GM18520 (cell line): ENCODE data around the gene SFPQ.
"Not testable (repeated sequence)": the region's sequence is repeated elsewhere in the genome, so short reads cannot be mapped to it uniquely, and the experiment has no call there.

Experiments
- ATAC-seq: cut with Tn5 transposase; IDR thresholded peaks from one replicate; pipeline ENCODE4 v1.9.1; 2021; ENCODE audit not compliant: unreplicated experiment

Gene SFPQ

DNA sequence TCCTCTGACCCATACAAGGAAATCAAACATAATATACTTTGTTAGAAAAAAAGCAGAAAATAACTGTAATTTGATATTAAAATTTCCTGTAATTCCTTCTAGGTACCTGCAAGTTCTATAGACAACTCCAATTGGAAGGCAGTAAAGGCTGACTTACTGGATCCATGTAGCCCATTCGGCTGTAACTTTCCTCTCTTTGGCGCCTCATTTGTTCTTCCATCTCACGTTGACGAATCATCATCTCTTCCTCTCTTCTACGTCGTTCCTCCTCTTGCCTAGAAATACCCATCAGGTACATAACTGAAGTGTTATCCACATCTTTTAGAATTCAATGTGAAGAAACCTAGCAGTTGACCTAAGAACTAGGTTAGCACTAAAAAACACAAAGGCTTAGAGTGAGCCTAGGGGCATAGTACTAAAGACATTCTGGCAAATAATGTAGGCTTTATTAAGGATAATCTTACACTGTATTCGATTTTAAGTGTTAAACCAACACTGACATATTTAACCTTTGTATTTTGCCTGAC, 5.1 kb downstream of the SFPQ start:
- no peak for ATAC-seq

DNA sequence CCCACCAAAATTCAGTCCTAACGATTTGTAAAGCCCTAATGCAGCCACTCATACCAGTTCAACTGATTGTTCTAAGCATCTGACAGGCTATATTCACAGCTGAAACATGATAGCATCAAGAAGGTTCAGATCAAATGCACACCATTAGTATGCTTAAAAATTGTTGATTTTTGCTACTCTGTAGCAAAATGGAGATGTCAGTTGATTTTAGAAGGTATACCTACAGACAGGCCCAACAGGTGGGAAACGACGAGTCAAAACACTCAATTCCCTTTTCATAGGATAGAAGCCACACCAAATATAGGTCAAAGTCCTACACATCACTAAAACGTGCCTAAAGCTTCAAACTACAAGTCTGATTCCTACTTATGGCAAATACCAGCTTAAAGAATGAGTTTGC, 6.7 kb downstream of the SFPQ start:
- no peak for ATAC-seq

DNA sequence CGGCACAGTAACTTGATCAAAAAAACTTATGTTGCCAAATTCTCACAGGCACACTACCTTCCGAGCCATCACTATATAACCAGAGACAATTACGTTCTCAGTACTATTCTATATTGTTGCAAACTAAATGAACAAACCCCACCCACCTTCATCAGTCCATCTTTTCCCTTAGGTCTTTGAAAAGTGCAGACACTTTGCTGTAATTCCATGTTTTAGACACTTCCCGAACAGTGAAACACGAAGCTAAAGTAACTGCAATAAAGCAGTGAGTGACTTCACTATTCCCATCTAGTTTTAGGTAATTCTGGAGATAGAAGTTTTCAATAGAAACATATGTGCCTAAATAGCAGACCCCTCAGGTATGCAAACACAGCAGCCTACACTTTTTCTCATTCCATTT, 7.7 kb downstream of the SFPQ start:
- ATAC-seq: no peak

DNA sequence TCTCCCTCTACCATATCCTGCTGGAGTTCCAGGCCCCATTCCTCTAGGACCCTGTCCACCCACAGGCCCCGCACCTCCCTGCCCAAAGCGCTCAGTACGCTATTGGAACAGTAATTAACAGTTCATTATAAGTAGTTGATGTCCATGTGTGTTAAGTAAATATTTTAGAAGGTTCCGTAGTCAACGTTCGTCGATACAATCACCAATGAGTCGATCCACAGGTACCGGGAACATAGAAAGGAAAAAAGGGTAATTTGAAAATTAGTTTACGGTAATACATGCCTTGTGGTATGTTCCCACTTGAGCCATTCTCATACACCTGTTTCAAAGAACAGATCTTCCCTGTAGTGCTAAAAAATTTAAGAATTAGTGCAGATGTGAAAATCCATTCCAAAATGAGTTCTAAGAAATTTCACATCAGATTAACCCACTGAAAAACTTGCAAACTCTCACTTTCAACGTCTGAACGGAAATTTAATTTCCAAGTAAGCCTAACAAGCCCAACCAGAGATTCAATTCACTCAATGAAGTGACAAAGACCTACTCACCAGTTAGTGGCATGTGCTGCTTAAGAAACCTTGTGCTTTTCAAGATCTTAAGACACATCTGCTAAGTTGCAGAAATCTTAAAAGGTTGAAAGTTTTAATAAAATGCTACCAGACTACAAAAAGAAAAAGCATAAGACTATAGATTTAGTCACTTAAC, 8.3 kb downstream of the SFPQ start:
- ATAC-seq: no peak

DNA sequence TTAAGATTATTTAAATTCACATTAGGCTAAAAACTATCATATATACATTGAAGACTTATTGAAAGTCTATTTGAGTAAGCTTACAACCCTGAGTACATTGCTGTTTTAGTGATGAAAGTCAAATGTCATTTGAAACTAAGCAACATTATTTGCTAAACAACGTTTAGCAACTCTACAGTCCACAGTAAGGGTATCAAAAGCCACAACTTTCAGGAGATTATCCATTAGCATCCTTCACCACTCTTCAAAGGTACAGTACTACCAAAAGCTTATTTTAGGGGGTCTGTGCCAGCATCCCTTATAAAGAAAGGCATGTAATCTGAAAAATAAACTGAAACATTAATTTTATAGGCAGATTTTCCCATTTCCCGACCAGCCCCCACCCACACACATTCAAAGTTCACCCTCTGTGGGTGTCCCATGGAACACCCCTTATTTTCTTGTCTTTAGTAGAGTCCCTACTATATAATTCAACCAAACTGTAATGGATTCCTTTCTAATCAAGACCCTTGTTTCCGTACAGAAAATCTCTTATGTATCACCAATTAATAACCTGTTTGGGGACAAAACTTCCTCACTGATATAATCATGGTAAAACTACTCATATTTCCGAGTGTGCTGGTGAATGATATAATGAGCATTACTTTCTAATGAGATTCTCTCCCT, 11.0 kb downstream of the SFPQ start:
- ATAC-seq: no peak

DNA sequence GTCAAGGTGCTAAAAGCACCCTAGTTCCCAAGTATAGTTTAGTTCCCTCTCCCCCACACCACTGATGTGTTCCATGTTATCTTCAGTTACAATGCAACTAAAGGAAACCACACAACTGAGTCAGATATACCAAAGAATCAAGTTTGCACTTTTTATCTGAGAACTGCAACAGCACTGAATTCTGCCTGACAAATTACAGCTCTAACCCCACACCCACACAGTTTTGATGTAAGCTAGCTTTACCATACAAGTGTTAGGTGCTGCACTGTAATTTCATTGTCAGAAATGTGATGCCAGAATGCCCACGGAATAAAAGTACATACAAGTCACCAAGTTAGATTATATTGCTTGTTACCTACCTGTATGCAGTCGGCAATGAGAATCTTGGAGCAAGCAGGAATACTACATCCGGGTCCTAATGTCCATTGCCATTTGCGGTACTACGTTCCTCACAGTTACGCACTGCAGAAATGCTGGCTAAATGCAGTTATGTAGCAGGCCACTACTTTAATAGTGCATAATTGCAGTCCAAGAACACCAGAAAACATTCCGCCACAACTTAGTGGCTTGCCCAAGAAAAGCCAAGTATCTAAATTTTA, 12.1 kb downstream of the SFPQ start:
- no peak for ATAC-seq

DNA sequence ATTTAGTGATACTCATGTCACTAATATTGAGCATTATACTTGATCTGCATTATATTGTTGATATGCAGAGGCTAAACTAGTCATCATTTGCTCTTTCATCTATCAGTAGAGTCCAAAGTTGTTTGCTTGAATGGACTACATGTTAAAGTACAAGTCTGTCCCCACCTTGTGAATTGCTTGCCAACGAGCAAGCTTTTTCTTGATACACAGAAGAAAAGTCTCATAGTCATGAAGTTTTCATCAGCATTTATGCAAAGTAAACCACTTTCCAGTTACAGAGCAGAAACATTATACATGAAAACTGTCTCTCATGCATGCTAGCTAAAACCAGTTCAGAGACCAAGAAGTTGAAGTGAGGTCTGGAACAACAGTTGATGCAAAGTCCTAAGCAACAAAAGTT, 13.0 kb downstream of the SFPQ start:
- ATAC-seq: no peak

DNA sequence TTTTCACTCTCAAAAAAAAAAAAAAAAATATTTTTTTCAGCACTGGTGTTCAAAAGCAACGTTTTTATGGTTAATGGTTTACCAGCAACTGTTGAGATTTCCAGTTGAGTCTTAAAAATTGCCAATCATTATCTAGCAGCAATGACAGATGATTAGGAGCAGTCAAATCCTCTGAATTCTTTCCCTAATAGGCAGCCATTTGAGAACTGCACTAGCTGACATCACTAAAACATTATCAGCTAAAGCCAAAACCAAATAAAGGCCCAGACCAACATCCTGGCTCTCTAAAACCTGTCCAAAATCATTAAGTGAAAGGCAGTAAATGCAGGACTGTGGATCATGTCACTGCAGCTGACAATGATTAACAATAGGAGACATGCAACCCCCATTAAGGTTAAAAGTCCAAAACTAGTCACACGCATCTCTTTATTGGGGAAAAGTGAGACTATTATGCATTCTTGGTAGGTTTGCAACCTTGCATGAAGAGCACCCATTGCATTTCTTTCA, 14.0 kb downstream of the SFPQ start:
- ATAC-seq: no peak

DNA sequence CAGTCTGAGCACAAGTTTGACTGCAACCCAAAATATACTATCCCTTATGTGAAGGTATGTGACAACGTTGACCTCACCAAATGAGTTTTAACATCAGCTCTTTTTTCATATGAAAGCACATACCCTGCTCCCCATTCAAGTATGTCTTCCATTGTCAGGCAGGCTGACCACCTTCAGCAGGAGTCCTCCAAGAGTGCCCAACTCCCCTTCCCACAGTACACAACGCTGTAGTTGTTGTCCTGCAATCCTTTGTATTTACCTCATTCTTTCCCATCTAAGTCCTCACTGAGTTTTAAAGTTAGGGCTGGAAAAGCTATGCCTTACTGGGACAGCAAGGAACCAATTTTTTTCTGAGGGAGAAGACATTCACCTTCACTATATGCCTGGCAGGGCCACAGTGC, 14.7 kb downstream of the SFPQ start:
- ATAC-seq: no peak

DNA sequence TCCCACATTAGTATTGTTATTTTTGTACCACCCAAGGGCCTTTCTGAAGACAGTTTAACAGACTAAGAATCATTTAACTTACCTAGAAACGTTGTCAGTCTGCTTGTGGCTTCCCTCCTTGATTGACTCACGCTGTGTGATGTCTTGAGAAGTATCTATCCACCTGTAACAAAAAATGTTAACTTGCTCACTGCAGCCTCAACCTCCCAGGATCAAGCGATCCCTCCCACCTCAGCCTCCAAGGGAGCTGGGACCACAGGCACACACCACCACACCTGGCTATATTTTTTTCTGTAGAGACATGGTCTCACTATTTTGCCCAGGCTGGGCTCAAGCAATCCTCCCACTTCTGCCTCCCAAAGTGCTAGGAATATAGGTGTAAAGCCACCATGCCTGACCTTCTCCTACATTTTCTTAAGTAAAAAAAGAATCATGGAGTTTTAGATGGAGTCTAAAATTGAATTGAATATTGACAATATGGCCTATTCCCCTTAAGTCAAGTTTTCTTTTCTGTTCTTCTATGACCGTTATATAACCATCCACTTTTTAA, 15.6 kb downstream of the SFPQ start:
- no peak for ATAC-seq

DNA sequence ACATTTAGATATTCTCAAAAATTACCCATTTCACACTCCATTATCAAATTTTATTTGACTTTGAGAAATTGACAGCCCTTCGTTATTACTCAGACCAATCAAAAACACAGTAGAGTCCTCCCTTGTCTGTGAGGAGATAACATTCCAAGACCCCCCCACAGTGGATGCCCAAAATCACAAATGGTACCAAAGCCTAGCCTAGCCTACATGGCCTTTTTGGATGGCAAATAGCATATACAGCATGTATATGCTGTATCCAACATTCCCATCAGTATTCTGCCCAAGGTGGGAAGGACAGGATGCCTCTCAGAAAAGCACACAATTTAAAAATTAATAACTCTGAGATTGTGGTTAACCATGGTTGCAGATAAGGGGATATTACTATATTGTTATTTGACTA, 17.3 kb downstream of the SFPQ start:
- no peak for ATAC-seq

DNA sequence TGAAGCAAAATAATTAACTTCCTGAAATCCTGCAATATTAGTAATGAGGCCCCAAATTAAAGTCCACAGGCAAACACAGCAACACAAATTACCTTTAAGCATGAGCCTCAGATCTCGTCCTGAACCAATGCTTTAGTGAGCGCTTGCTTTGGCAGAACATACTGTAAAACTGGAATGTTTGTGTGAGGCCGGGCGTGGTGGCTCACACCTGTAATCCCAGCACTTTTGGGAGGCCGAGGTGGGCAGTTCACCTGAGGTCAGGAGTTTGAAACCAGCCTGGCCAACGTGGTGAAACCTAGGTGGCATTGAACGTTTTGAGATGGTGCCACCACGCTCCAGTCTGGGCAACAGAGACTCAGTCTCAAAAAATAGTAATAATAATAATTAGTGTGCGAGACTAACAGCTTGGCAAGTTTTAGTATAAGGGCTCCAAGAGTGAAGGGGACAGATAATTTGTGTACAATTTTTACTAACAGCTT, 17.8 kb downstream of the SFPQ start:
- no peak for ATAC-seq

DNA sequence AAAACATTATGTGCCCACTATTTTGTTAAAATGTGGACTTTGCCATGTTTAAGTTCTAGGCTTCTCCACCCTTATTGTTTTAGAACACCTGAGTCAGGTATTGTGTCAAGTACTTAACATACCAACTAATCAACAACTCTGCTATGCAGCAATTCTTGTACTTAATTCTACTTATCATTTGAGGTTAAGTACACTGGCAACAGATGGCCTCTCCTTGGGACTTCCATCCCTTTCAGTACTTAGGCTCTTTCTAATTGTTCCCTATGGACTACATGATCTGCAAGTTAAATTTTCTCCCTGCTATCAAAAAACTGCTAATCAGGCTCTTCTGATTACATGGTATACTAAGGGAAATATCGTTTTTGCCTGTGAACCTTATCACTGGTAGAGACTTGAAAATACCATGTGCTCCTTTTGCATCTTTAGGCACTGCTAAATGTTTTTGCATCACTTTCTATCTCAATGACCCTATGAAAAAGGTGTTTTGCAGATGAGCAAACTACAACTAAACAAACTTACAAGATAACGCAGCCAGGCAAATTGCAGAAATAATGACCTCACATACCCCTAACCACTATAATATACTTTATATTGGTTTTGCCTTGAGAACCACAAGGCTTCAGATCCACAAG, 18.9 kb downstream of the SFPQ start:
- no peak for ATAC-seq

DNA sequence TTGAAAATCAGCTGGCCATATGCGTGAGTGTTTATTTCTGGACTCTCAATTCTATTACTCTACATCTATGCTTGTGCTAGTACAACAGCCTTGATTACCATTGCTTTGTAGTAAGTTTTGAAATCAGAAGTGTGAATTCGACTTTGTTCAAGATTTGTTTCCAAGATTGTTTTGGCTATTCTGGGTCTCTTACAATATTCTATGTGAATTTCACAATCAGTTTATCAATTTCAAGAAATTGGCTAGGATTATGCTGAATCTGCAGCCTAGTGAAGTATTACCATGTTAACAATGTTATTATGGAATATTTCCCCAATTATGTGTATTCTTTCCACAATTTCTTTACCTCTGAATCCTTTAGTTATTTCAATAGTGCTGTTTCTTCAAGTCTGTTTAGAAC, 19.5 kb downstream of the SFPQ start:
- ATAC-seq: no peak

DNA sequence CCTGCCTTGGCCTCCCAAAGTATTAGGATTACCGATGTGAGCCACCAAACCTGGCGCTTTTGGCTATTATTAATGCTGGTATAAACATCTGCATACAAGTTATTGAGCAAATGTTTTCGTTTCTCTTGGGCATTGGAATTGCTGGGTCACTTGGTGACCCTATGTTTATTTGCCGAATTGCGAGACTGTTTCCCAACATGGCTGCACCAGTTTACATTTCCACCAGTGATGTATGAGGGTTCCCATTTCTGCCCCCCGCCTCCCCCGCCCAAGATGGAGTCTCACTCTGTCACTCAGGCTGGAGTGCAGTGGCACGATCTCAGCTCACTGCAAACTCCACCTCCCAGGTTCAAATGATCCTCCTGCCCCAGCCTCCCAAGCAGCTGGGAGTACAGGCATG, 20.9 kb downstream of the SFPQ start:
- no peak for ATAC-seq

DNA sequence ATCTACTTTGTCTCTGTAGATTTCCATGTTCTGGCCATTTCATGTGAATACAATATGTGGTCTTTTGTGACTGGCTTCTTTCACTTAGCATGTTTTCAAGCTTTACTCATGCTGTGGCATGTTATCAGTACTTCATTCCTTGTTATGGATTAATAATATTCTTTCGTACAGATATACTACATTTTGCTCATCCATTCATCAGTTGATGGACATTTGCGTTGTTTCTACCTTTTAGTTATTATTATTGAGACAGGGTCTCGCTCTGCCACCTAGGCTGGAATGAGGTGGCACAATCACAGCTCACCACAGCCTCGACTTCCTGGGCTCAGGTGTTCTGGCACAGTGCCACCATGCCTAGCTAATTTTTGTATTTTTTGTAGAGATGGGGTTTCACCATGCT, 21.4 kb downstream of the SFPQ start:
- no peak for ATAC-seq

DNA sequence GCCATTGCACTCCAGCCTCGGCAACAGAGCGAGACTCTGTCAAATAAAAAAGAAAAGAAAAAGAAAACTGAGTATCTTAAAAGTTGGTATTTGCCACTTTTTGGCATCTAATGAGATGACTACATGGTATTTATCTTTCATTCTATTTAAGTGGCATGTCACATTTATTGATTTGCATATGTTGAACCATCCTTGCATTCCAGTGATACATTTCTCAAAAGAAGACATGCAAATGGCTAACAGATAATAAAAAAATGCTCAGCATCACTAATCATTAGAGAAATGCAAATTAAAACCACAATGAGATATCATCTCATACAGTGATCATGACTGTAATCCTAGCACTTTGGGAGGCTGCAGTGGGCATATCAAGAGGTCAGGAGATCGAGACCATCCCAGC, 28.1 kb downstream of the SFPQ start:
- no peak for ATAC-seq

DNA sequence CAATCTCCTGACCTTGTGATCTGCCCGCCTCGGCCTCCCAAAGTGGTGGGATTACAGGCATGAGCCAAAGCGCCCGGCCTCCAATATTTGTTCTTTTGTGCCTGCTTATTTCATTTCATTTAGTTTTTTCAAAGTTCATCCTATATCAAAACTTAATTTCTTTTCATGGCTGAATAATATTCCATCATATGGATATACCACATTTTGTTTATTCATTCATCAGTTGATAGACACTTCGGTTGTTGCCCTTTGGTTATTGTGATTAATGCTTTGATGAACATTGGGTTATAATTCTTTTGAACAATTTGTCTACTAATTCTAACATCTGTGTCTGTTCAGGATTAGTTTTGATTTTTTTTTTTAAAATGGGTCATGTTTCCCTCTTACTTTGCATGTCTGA, 41.7 kb downstream of the SFPQ start:
- ATAC-seq: no peak

DNA sequence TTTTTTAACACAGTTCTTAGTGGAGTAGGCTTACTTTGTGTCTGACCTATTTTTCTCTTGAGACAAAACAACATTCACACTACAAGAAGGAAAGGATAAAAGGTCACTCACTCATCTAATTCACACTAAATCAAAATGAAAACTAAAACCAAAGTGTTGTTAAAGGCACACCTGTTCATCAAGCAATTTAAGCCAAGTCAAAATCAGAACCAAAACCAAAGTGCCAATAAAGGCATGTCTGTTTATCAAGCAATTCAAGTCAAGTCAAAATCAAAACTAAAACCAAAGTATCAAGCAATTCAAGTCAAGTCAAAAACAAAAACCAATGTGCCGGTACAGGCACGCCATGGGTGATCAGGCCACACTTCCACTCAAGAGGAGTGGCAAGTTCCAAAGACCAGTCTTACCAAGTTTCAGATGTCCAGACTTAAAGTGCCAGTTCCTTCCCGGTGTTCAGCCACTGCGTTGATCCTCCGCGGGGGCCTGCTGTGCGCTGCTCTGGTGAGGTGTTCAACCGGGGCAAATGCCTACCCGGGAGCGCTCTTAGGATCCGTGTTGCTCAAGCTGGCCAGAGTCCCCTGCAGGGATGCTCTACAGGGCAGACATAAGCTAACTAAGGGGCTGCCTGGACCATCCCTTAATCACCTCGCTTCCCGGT, 46.9 kb downstream of the SFPQ start:
- ATAC-seq: not testable (repeated sequence)

DNA sequence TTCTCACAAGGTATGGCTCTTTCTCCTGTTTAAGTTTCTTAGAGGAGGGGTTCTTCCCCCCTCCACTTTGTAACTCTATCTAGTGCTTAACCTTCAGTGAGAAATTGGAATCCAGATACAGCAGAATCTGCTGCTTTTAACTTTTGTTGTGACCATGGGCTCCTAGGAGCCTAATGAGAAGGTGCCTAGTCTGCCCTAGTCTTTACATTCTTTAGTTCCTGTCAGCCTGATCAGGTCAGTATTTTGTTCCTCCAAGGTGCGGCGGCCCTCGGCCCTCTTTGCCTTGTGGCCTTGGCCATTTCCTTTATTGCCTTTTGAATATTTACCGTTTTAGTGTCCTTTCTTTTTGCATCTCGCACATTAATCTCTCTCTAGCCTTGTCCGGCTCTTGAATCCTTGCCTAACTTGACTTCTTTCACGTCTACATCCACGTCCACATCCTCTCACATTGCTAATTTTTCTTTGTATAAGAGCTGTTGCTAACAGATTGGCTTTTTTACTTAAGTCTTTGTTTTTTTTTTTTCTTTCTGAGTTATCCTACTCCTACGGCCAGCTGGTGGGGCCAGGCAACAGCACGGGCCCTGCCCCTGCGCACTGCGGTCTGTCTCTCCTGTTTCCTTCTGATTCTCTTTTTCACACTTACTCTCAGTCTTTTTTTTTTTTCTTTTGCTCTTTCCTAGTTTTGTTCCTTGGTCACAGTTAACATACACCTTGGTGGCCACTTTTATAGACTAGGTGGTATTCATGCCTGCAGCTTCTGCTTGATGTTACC, 49.0 kb downstream of the SFPQ start:
- ATAC-seq: no peak
